Muscle of back (tissue), 11 donors: Measurements from ENCODE around the gene NAT10. TPM values are rescaled to one million over a fixed set of nuclear protein-coding genes. Genes with fewer than 3 reads are reported as not detected.
"Not testable (repeated sequence)": the region's sequence is repeated elsewhere in the genome, so short reads cannot be mapped to it uniquely, and the experiment has no call there.

Source experiments
- DNase-seq, 3 donors: peaks; one replicate each; pipeline versions ENCODE4 v3.0.0 to v3.0.0-alpha.2; 2013
- polyA plus RNA-seq, 10 donors: library from polyadenylated mRNA; unstranded; fragments of 120-200 nt; gene quantifications; one replicate each; pipeline ENCODE4 v1.2.1, GENCODE V29; 2013; ENCODE audit not compliant: insufficient read length in 10 of 10

Gene NAT10
- polyA plus RNA-seq, 10 donors, result 28.2 to 38.8 (median 31.6) TPM

DNA sequence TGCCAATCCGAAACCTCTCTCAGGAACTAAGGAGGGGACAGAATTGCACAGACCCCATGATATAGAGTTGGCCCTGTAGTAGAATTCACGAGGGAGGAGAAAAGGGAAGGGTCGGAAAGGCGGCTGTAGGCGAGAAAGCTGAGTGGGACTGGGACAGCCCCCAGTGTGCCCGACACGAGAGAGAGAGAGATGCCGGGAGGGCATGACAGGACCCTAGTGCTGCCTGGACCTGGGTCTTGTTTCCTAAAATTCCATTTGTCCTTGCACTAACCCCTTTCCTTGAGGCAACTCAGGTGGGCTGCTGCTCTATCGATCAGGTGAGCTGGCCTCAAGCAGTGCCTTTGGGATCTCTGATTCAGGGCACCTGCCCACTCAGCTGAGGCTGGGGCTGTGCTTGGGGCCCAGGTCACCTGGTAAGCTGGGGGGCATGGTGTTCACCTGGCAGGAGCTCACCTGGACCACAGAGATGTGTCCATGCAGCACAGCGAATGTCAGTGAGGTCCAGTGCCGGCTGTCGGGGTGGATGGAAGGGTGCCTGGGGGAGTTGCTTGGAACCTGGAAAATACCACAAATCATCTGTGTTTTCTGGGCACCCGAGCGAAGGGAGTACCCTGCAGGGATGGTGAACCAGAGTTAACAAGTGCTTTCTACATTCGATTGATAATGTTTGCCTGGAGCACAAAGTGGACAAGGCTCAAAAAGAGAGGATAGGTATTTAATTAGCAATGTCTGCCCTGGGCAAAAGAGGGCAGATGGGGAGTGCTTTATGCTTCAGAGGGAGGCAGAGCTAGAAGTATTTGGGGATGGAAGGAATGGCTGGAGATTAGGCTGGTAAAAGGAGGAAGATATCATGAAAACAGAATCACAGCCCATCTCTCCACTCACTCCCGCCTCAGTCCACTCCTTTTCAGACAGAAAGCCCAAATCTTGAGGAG is 61.6 kb downstream of the NAT10 start:
- no peak for DNase-seq

DNA sequence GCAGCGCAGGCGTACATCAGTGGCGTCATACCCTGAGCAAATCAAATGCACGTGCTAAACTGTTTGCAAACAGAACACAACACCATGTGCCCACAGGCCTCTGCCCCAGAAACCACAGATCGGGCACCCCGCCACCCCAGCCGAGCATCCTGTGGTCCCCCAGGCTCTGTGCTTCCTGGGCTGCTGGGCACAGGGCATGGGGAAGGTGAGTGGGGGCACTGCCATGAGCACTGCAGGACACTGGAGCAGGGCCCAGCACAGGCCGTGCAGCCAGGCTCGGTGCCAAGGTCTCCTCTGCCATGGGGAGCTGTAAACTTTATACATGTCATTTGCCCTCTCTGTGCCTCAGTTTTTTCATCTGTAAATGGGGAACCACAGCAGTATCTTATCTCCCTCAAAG is 62.5 kb downstream of the NAT10 start:
- DNase-seq, result no peak

- DNase-seq, result peak in 2 of 3 donors; percentile 7 to 59
Measured at GRCh38 chr11:34168642-34169420, 63.4 kb downstream of the NAT10 start.

DNA sequence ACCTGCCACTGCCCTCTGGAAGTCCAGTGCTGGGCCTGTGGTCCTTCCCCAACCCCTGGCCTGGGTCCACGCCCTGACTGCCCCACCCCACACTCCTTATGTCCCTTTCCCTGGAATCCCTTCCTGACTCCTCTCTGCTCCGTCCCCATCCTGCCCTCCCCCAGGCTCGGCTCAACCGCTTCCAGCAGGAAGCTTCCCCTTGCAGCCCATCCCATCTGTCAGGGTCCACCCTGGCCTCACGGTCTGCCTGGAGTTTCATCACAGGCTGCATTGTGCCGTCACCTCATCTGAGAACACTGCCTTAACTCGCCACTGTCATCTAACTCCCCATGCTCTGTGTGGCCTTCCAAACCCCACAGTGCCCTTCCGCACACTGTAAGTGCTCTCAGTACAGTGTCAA is 64.3 kb downstream of the NAT10 start:
- DNase-seq, result peak in 1 of 3 donors; percentile 37

DNA sequence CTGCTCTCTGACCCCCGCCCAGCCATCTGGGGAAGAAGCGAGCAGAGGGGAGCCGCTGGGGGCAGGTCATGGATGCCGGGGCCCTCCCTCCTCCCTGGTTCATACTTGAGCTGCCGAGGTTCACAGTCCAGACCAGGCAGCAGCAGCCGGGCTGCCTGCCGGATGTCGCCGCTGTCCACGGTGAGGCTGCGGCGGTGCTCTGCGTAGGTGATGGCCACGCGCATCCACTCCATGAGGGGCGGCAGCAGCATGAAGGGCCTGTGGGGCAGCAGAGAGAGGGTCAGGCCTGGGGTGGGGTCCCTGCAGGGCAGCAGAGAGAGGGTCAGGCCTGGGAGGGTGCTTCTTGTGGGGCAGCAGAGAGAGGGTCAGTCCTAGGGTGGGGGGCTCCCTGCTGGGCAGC is 67.6 kb downstream of the NAT10 start:
- DNase-seq, result no peak

GRCh38 chr11:34174412-34175041 is 69.1 kb downstream of the NAT10 start:
- peak; percentile 60 to 91 (median 82) for DNase-seq

GRCh38 chr11:34175284-34176019 is 70.0 kb downstream of the NAT10 start:
- no peak for DNase-seq

GRCh38 chr11:34176751-34177209 is 71.4 kb downstream of the NAT10 start:
- DNase-seq, result no peak

- no peak for DNase-seq
Measured at GRCh38 chr11:34178209-34178821, 72.9 kb downstream of the NAT10 start.

DNA sequence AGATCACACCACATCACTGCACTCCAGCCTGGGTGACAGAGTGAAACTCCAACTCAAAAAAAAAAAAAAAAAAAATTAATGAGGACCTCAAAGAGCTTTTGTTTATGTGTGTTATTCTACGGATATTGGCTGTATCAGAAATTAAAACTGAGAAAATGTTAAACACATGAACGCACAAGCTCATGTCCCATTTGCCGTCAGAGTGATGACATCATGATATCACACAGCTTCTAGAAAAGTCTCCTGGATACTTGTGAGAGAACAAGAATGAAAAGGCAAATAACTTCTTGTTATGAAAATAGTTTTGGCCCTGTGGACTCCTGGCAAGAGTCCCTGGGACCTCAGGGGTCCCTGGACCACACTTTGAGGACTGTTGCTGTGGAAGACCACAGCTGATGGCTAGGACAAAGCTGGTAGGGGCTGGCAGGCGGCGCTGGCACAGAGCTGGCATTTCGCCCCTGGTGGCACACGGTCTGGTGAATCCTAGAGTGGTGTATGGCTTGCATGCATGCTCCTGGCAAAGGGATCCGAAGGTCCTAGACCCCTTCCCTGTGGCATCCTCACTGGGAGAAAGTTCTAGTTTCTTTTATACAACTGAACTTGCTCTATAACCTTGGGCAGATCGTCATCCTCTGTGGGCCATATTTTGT is 73.7 kb downstream of the NAT10 start:
- DNase-seq, result no peak

GRCh38 chr11:34180040-34180813 is 74.8 kb downstream of the NAT10 start:
- DNase-seq, result no peak

GRCh38 chr11:34180814-34181165 is 75.4 kb downstream of the NAT10 start:
- DNase-seq, result not testable (repeated sequence)

GRCh38 chr11:34181251-34181650 is 75.8 kb downstream of the NAT10 start:
- DNase-seq, result no peak

- DNase-seq, result no peak
Measured at GRCh38 chr11:34181856-34182405, 76.5 kb downstream of the NAT10 start.

GRCh38 chr11:34182425-34182824 is 77.0 kb downstream of the NAT10 start:
- DNase-seq, result no peak

DNA sequence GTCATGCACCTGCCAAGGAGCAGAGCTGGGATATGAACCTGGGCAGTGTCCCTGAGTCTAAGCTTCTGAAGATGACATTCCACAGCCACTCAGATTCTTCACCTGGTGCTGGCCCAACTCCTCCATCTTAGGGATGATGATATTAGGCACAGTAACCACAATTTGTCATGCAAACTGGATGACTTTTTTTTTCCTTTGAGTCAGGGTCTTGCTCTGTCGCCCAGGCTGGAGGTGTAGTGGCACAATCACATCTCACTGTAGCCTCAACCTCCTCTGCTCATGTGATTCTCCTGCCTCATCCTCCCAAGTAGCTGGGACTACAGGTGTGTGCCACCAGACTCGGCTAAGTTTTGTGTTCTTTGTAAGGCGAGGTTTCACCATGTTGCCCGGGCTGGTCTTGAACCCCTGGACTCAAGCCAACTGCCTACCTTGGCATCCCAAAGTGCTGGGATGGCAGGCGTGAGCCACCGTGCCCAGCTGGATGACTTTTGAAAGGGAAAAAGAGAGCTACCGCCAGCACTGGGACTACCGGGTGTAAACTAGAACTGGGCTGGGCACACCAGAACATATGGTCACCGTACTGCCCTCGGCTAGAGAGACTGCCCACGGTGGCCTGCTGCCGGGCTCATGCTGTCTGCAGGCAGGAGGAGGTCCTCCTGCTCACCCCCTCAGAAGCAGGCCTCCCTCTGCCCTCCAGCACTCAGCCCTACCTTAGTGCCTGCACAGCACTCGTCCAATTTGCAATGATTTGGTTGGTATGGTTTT is 77.7 kb downstream of the NAT10 start:
- DNase-seq, result no peak

DNA sequence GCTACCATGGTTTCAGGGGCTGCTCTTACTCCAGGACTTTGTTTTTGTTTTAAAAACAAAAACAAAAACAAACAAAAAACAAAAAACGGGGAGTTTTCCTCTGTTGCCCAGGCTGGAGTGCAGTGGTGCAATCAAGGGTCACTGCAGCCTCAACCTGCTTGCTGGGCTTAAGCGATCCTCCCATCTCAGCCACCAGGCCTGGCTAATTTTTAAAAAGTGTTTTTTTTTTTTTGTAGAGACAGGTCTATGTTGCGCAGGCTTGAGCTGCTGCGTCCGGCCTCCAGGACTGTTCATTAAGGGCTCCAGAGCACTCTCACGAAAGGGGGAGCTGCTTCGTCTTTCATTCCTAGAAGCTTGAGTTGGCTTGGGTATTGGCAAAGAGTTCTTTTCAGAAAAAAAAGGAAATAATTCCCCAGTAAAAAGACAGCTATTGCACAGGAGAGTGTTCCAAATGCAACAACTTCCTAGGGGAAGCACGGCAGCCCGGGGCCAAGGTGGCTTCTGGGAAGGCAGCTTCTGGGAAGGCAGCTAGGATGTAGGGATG is 78.5 kb downstream of the NAT10 start:
- no peak for DNase-seq

GRCh38 chr11:34184505-34185015 is 79.1 kb downstream of the NAT10 start:
- no peak for DNase-seq
